GM18907 (cell line): Measurements from ENCODE around the gene ARHGAP23.
"Not testable (repeated sequence)": the region's sequence is repeated elsewhere in the genome, so short reads cannot be mapped to it uniquely, and the experiment has no call there.

Source experiments
- ATAC-seq: cut with Tn5 transposase; IDR thresholded peaks from one replicate; pipeline ENCODE4 v1.9.1; 2021; ENCODE audit warnings: mild to moderate bottlenecking, moderate library complexity; ENCODE audit not compliant: unreplicated experiment

The ARHGAP23 gene

DNA sequence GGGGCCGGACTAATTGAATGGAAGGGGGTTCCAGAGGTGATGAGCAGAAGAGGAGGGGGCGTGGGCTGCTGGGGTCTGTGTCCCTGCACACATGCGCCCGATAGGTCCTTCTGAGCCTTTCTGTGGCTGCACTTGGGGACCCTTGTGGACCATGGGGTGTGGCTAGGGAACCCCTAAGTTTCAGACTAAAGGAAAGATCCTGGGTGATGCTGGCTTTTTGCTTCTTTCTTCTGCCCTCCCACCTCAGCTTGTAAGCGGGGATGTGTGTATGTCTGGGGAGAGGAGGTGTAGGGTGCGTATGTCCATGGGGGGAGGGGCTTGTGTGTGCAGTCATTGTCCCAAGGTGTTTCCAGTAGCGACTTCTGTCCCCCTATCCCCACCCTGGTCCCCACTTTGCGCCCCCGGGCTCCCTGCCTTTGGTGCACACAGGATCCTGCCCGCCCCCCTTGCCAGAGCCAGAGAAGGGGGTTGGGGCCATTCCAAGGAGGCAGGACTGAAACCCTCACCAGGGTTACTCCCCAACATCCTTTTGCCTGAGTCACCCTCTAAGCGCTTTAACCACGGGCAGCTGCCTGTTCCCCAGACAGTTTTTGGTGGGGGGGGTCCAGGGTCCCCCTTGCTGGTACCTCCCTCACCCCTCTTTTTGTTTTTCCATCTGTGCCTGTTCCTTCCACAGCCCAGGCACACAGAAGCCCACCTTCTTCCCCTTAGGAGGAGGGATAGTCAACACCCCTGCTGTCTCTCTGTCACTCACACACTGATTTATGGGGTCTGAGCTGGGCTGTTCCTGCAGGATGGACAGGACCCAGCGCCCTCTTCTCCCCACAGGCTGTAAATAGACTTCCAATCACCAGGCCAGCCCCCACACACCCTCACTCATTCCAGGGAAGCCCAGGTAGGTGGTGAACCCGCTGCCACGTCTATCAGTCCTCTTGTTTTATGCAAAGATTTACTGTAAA is 83.2 kb downstream of the ARHGAP23 start:
- no peak for ATAC-seq

GRCh38 chr17:38512473-38513058 is 84.3 kb downstream of the ARHGAP23 start:
- ATAC-seq, result no peak

DNA sequence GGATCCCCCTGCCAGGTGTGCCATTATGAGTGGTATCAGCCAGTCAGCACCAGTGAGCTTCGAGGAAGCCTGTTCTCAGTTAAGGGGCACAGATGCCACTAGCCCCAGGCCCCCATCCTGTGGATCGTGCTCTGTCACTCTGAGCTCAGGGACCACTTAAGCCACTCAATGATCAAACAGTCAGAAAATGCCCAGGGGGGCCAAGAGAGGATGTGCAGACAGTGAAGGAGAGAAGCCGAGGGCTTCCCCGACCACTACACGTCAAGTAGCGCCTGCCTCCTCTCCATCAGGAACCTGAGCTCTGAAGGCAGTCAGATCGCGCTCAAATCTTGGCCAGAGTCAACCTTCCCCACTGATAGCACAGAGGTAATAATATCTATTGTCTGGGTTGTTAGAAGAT is 98.3 kb downstream of the ARHGAP23 start:
- not testable (repeated sequence) for ATAC-seq

- ATAC-seq, result not testable (repeated sequence)
Measured at GRCh38 chr17:38528141-38528540, 99.9 kb downstream of the ARHGAP23 start.

GRCh38 chr17:38530856-38531255 is 102.6 kb downstream of the ARHGAP23 start:
- not testable (repeated sequence) for ATAC-seq

DNA sequence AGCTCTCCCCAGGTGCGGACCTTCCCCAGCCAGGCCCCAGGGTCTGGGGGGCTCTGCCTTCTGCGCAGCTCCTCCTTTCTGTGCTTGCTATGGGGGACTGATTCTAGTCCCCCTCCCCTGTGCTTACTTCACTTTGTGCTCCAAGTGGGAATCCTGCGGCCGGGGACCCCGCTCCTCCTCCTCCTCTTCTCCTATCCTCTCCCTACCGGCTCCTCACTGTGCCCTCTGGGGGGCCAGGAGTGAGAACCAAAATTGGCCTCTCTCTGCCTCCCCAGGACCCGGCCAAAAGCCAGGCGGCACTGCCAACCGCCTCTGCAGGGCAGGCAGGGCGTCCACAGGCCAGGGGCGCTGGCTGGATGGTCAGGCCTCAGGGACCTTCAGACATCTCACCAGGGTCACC is 103.5 kb downstream of the ARHGAP23 start:
- ATAC-seq, result not testable (repeated sequence)

- ATAC-seq, result no peak
Measured at GRCh38 chr17:38532451-38532850, 104.2 kb downstream of the ARHGAP23 start.

- ATAC-seq, result no peak
Measured at GRCh38 chr17:38533241-38533640, 105.0 kb downstream of the ARHGAP23 start.

GRCh38 chr17:38533866-38534497 is 105.7 kb downstream of the ARHGAP23 start:
- no peak for ATAC-seq

DNA sequence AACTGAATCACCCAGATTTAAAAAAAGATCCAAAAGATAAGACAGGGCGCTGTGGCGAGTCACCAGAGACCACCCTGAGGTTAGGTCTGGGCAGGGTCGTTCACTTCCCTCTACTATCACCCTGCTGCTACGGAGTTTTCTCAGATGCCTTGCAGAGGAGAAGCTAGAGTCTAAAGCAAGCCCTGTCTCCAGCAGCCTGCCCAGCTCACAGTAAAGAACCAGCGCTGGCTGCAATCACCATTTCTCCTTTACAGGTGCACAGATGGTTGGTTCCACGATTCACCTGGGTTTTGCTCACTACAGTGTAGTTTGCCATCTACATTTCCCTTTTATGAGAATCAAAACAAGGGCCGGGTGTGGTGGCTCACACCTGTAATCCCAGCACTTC is 106.2 kb downstream of the ARHGAP23 start:
- ATAC-seq, result no peak

DNA sequence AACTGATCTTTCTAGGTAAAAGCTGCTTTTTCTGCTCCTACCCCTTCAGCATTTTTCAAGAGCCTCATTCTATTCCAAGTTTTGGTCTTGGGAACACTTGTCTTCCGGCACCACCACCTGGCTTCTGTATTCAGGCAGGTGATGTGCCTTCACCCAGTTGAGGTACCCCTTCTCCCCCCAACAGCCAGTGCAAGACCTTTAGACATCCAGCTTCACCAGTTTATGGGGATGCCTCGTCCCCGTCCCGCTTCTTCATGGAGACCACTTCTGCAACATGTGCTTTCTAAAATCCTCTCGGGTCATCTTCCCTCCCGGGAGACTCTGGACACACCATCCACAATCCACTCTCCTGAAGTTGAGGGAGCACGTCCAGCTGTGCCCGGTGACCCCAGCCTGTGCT is 107.6 kb downstream of the ARHGAP23 start:
- no peak for ATAC-seq

GRCh38 chr17:38536661-38537060 is 108.4 kb downstream of the ARHGAP23 start:
- no peak for ATAC-seq

DNA sequence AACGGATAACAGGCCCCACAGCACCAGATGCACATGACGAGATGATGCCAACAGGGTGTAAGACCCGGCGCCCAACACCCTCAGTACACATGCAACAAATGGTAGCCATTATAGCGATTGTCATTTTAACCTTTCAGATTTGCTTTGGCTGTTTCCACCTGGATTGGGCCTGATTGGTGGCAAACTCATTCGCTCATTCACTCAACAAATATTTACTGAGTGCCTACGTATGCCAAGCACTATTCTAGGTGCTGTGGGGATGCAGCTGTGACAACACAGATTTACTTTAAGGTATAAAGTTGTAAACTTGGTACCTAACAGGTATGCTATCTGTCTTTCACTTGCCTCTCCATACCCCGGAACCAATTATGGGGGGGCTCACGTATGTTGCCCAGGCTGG is 110.6 kb downstream of the ARHGAP23 start:
- ATAC-seq, result no peak

DNA sequence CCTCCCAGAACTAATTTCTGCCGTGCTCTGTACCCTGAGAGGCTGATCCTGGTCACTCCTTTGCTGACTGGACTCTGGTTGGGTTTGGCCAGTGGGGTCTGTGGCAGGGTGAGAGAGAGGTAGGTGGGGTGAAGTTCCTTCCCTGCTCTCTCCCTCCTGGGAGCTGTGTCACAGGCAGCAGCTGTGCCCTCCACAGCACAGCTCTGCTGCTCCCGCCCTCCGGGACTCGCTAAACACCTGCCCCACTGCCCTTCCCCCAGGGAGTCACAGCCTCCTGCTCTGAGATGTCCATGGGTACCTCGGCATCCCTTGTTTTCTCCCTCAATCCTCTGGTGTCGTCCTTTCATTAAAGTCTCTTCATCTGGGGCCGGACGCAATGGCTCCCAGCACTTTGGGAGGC is 111.1 kb downstream of the ARHGAP23 start:
- ATAC-seq, result no peak

- no peak for ATAC-seq
Measured at GRCh38 chr17:38540514-38541045, 112.3 kb downstream of the ARHGAP23 start.

- no peak for ATAC-seq
Measured at GRCh38 chr17:38541281-38541680, 113.0 kb downstream of the ARHGAP23 start.

- no peak for ATAC-seq
Measured at GRCh38 chr17:38542286-38542685, 114.0 kb downstream of the ARHGAP23 start.

- no peak for ATAC-seq
Measured at GRCh38 chr17:38543403-38544174, 115.3 kb downstream of the ARHGAP23 start.

DNA sequence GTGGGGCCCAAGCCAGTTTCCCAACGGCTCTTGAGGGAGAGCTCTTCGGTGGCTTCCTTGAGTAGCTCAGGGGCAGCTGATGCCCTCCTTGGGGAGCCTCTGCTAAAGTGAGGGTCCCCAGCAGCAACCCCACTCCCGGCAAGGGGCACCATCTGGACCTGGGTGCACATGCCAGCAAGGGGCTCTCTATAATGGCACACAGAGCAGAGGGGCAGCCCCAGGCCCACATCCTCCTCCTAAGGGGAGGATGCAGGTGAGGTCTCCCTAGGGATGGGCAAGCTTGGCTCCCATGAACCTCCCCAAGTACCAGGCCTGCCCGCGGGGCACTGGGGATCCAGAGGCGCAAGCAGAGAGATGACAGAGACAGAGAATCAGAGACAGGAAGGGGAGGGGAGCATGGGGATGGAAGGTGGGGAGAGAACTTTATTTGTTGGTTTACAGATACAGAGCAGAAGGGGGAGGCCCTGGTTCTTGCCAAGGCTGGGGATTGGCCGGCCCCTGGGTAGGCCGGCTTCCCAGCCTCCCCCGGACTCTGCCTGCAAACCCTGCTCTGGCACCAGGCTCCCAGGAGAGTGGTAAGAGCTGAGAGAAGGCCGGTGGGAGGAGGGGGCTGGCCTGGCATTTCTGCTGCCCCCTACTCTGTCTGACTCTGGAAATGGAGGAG is 116.0 kb downstream of the ARHGAP23 start:
- no peak for ATAC-seq

DNA sequence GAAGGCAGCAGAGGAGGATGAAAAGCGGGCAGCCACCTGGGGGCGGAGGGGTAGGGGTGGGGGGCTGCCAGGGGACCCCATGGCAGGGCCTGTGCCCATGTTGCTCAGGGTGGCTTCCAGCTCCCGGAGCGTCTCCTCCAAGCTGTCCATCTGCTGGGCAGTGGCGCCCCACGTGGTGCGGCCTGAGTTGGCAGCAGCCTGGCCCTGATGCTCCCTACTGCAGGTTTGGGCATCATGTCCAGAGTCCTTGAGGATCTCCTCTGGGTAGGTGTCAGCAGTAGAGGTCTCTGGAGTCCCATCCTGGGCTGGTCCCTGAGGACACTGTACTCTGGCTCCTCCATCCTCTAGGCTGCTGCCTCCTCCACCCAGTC is 116.6 kb downstream of the ARHGAP23 start:
- no peak for ATAC-seq
